Neural progenitor cell (in vitro differentiated cells): Measurements from ENCODE around the gene R3HDM4.

ENCODE experiments used
- EZH2 ChIP-seq: fragments of 200-600 bp; sonication (generic); IDR thresholded peaks from 2 replicates; pipeline ENCODE4 v1.6.1; 2017; ENCODE audit warnings: antibody characterized with exemption, mild to moderate bottlenecking, moderate library complexity
- EZH2phosphoT487 ChIP-seq: fragments of 200-600 bp; sonication (generic); IDR thresholded peaks from 2 replicates; pipeline ENCODE4 v1.6.1; 2017; ENCODE audit warnings: antibody characterized with exemption
- TF ChIP-seq, protein P1 (sequence below): fragments of 200-600 bp; sonication (generic); IDR thresholded peaks from 2 replicates; pipeline ENCODE4 v1.5.1; 2017; ENCODE audit warnings: antibody characterized with exemption, mild to moderate bottlenecking

DNA sequence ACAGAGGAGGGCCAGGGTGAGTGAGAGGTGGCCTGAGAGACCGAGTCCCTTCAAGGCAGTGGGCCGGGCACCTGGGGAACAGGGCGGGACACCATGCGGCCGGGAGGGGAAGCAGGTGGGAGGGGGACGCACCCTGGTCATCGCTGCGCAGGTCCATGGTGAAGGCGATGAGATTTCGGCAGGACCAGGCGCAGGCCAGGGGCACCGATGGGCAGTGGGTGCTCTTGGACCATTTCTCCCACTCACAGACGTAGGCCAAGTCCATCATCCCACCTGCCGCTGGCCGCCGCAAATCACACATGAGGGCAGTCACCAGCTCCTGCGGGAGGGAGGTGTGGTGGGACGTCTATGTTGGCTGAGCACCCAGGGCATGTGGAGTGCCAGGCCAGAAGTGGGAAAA, 22.2 kb downstream of the R3HDM4 start:
- TF ChIP-seq, protein P1, sequence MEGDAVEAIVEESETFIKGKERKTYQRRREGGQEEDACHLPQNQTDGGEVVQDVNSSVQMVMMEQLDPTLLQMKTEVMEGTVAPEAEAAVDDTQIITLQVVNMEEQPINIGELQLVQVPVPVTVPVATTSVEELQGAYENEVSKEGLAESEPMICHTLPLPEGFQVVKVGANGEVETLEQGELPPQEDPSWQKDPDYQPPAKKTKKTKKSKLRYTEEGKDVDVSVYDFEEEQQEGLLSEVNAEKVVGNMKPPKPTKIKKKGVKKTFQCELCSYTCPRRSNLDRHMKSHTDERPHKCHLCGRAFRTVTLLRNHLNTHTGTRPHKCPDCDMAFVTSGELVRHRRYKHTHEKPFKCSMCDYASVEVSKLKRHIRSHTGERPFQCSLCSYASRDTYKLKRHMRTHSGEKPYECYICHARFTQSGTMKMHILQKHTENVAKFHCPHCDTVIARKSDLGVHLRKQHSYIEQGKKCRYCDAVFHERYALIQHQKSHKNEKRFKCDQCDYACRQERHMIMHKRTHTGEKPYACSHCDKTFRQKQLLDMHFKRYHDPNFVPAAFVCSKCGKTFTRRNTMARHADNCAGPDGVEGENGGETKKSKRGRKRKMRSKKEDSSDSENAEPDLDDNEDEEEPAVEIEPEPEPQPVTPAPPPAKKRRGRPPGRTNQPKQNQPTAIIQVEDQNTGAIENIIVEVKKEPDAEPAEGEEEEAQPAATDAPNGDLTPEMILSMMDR, result no peak
- no peak for TF ChIP-seq EZH2
- TF ChIP-seq EZH2phosphoT487, result no peak
